ENCODE results near the gene PTPN21. TPM values are rescaled to one million over a fixed set of nuclear protein-coding genes. Genes with fewer than 3 reads are reported as not detected.

PTPN21 gene
- total and polyA plus RNA-seq, 2 of the 13 experiments (the other 11 are each of a cell fraction or from before 2014, with no cell fraction given) = 2.0 to 3.7 TPM

GRCh38 chr14:88417594-88417993, 137.2 kb downstream of the PTPN21 start:
- no peak for DNase-seq (ENCODE audit: low spot score)
- BruUV-seq (replicated peaks) = no TSS peak
- Histone ChIP-seq H3K27me3 (ENCODE audit: control insufficient read depth in 1 of 2, insufficient read depth in 2 of 2, low read length in 2 of 2) (no peaks in the 10 kb centered on the region), H2AFZ (ENCODE audit: low read length) (no peak overlapping the region), H3K79me2 (ENCODE audit: insufficient read depth, low read length) (no peaks in the 10 kb centered on the region), H4K20me1 (ENCODE audit: insufficient read depth, low read length) (no peaks in the 10 kb centered on the region), H3K4me3 (replicated peaks in 1 of 3; ENCODE audit: insufficient read depth in 1 of 3, low read depth in 2 of 3, low read length in 3 of 3) (no peak overlapping the region), H3K9ac (ENCODE audit: insufficient read depth, low read depth, low read length) (no peak overlapping the region), H3K36me3 (replicated peaks in 1 of 2; ENCODE audit: control insufficient read depth in 1 of 2, insufficient read depth in 2 of 2, low read length in 2 of 2) (peaks cover 2 to 3% of the 10 kb centered on the region in 2 experiments; a peak in 1 of 5 replicates), H3K9me3 (ENCODE audit: low read length) (peaks cover 28% of the 10 kb centered on the region), H3K27ac (ENCODE audit: extremely low read length, insufficient read depth, low read length) (no peak overlapping the region), H3K4me1 (ENCODE audit: insufficient read depth, low read length) (no peaks in the 10 kb centered on the region), H3K4me2 (ENCODE audit: low read depth, low read length) (no peak overlapping the region)
- intact Hi-C loops (cut with micrococcal nuclease; ENCODE audit: unreplicated experiment) = no loop called here
- POLR2A ChIA-PET = no interaction called here
- no peak for FAIRE-seq
- ATAC-seq = no peak
- in situ Hi-C loops (cut with HindIII; ENCODE audit: extremely low pct_ligation_motif_present, low pct_unique_long_range_greater_than_20kb) = no loop called here
- no peak for TF ChIP-seq TFE3 (CRISPR knock-in tag; IDR thresholded peaks at IDR 0.05)
- TF ChIP-seq HNRNPL (IDR thresholded peaks at IDR 0.05; ENCODE audit: low read depth, low read length) = no peak
- TF ChIP-seq ZNF557 (CRISPR knock-in tag; IDR thresholded peaks at IDR 0.05) = no peak
- TF ChIP-seq NFRKB (IDR thresholded peaks at IDR 0.05) = no peak
- TF ChIP-seq HOXA7 (CRISPR knock-in tag; IDR thresholded peaks at IDR 0.05) = no peak
- TF ChIP-seq HOXA9 (CRISPR knock-in tag; IDR thresholded peaks at IDR 0.05; ENCODE audit: borderline replicate concordance) = no peak
- TF ChIP-seq ZBTB44 (CRISPR knock-in tag; IDR thresholded peaks at IDR 0.05) = no peak
- no peak for TF ChIP-seq MIER3 (CRISPR knock-in tag; IDR thresholded peaks at IDR 0.05; ENCODE audit: borderline replicate concordance)
- no peak for TF ChIP-seq XRCC5 (optimal IDR thresholded peaks at IDR 0.05; ENCODE audit: low read length)
- no peak for TF ChIP-seq ZKSCAN5 (CRISPR knock-in tag; IDR thresholded peaks at IDR 0.05)
- no peak for TF ChIP-seq NONO (IDR thresholded peaks at IDR 0.05)
- TF ChIP-seq NONO (CRISPR knock-in tag; conservative IDR thresholded peaks at IDR 0.05) = no peak
- TF ChIP-seq CEBPB (IDR thresholded peaks at IDR 0.05; ENCODE audit: borderline replicate concordance, low read depth, low read length) = no peak
- TF ChIP-seq PPARG (CRISPR knock-in tag; conservative IDR thresholded peaks at IDR 0.05) = no peak
- TF ChIP-seq CHD4 (IDR thresholded peaks at IDR 0.05; ENCODE audit: borderline replicate concordance, low read length) = no peak
- CTCF ChIA-PET (ENCODE audit: low intra/inter-chr PET ratio, low total read pairs) = no interaction called here

Small RNA genes lying within 50 kb of the gene (small RNA-seq; reads per million reads assigned to genes)
- gene RNU4-22P (ENCODE audit: insufficient read depth in 2 of 3, insufficient read length in 3 of 3, low read depth in 2 of 3, low replicate concordance in 1 of 3) = 0 reads per million in 3 experiments

Other genes starting within 250 kb of the PTPN21 start
- not detected in 2 replicates for gene KCNK10, start 231.7 kb downstream of the PTPN21 start, total RNA-seq (2016; rRNA removed; fragmentation: Illumina TruSeq; extraction: Trizol)
- gene KCNK10, start 231.7 kb downstream of the PTPN21 start, polyA plus RNA-seq (2011; rRNA removed) = not detected in 2 replicates
- gene SPATA7, start 169.3 kb downstream of the PTPN21 start, total RNA-seq (2016; rRNA removed; fragmentation: Illumina TruSeq; extraction: Trizol) = 4.9 and 5.5 TPM in 2 replicates
- 3.6 and 3.8 TPM in 2 replicates for gene SPATA7, start 169.3 kb downstream of the PTPN21 start, polyA plus RNA-seq (2011; rRNA removed)
- gene ZC3H14, start 8.0 kb upstream of the PTPN21 start, total RNA-seq (2016; rRNA removed; fragmentation: Illumina TruSeq; extraction: Trizol) = 65.1 and 94.2 TPM in 2 replicates
- gene ZC3H14, start 8.0 kb upstream of the PTPN21 start, polyA plus RNA-seq (2011; rRNA removed) = 60.8 and 67.5 TPM in 2 replicates
- 0.11 and 0.13 TPM in 2 replicates for gene EML5, start 237.9 kb upstream of the PTPN21 start, total RNA-seq (2016; rRNA removed; fragmentation: Illumina TruSeq; extraction: Trizol)
- not detected in 2 replicates for gene EML5, start 237.9 kb upstream of the PTPN21 start, polyA plus RNA-seq (2011; rRNA removed)